Measurements from ENCODE around the gene FAM107B.
A peak's percentile ranks its signal among the peaks of the same experiment; 100 is the strongest.

Gene FAM107B

GRCh38 chr10:14527134-14527844 lies 247.4 kb downstream of the FAM107B start:
- DNase-seq: no peak

- DNase-seq: no peak
Measured at GRCh38 chr10:14526326-14526725, 248.4 kb downstream of the FAM107B start.

- DNase-seq: no peak
Measured at GRCh38 chr10:14524691-14525324, 249.9 kb downstream of the FAM107B start.

DNA sequence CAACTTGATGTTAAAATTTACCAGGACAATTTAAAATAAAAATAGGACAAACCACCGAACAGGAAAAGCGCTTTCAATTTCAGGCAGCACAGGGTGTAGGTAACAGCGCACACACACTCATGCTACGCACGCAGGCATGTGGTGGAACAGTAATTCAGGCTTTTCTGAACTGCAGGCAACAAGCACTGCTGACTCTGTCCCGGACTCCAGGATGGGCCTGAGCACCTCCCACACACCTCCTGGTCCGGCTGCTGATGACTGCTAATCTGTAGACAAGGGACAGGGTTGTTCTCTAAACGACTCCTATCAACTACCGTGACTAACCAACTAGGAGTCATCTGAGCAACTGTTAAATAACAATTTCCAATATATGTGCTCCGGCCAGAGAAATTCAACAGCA lies 251.4 kb downstream of the FAM107B start:
- no peak for DNase-seq

GRCh38 chr10:14519785-14520184 lies 254.9 kb downstream of the FAM107B start:
- DNase-seq: no peak

- DNase-seq: no peak
Measured at GRCh38 chr10:14518149-14518548, 256.5 kb downstream of the FAM107B start.

- no peak for DNase-seq
Measured at GRCh38 chr10:14513123-14513522, 261.6 kb downstream of the FAM107B start.

- no peak for DNase-seq
Measured at GRCh38 chr10:14510346-14510745, 264.4 kb downstream of the FAM107B start.

GRCh38 chr10:14508725-14509124 lies 266.0 kb downstream of the FAM107B start:
- no peak for DNase-seq

GRCh38 chr10:14507781-14508180 lies 266.9 kb downstream of the FAM107B start:
- DNase-seq: no peak

GRCh38 chr10:14507176-14507575 lies 267.5 kb downstream of the FAM107B start:
- DNase-seq: peak; percentile 66 to 77

DNA sequence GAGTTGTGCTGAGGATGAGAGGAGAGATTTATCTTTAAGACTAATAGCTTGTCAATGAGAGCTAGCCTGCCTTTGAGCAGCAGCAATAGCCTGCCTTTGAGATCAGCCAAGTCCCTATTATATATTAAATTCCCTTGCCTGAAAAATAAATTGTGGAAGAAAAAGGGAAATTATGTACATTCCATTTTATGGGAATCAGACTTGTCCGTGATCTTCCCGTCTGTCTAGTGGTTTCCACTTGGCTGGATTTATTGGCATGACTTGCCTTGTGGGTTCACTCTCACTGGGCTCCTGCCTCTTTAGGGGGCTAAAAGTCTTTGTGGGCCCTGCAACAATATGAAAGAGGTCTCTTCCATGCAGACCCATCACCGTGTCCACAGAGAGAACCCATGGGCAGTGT lies 272.3 kb downstream of the FAM107B start:
- no peak for DNase-seq

- no peak for DNase-seq
Measured at GRCh38 chr10:14500172-14500765, 274.4 kb downstream of the FAM107B start.

- DNase-seq: no peak
Measured at GRCh38 chr10:14499601-14499904, 275.1 kb downstream of the FAM107B start.

- DNase-seq: no peak
Measured at GRCh38 chr10:14498326-14498725, 276.4 kb downstream of the FAM107B start.

DNA sequence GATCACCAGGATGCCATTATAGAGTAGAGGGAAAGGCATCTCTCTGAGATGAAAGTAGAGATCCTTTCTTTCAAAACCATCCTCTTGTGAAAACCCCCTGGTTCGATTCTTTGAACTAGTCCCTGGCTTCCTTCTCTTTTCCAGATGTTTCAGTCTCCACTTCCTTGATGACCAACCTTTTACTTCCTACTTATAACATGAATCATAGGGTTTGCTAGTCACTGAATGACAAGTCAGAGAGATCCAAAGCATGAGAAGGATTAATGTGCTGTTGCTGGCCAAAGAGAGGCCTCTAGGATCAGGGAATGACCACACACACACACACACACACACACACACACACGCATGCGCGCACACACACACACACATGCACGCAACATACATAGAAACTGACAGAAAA lies 282.9 kb downstream of the FAM107B start:
- no peak for DNase-seq

DNA sequence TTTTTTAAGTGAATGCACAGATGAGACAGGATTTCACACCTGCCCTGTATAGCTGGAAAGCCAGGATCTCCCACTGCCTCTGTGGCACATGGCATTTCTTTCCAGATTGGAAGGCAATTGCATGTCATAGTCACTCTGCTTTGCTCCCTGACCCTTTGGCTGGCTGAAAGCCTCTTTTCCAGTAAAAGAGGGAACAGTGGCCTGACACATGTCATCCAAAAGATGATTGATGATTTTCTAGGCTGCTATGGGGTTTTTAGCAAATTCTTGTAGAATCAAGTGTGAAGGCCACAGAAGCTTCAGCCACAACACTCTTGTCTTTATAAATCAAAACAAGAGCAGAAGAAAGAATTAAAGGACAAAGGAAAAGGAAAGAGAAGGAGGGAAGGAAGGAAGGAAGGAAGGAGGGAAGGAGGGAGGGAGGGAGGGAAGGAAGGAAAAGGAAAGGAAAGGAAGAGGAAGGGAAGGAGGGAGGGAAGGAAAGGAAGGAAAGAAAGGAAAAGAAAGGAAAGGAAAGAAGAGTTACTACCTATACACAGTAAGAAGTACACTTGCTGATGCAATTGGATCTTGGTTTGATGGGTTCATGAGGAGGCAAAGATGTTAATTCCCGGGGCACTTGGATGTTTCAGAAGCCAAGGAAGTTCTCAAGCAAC lies 285.0 kb downstream of the FAM107B start:
- DNase-seq: no peak

DNA sequence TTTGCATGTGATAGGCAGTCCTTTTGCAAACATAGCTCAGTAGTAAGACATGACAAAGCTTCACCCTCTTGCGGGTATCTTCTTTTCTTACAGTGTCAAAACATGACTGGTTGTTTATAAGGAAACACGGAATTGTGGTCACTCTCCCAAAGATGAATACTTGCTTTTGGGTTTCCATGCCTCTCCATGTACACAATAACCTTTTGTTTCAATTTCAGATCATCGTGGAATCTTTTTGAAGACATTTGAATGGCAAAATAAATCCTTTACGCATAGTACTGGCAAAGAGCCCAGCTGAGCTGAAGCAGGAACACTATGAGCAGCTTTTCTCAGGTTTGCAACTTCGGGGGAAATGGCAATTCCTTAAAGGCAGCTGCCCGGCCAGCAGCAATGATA lies 287.2 kb downstream of the FAM107B start:
- DNase-seq: no peak

DNA sequence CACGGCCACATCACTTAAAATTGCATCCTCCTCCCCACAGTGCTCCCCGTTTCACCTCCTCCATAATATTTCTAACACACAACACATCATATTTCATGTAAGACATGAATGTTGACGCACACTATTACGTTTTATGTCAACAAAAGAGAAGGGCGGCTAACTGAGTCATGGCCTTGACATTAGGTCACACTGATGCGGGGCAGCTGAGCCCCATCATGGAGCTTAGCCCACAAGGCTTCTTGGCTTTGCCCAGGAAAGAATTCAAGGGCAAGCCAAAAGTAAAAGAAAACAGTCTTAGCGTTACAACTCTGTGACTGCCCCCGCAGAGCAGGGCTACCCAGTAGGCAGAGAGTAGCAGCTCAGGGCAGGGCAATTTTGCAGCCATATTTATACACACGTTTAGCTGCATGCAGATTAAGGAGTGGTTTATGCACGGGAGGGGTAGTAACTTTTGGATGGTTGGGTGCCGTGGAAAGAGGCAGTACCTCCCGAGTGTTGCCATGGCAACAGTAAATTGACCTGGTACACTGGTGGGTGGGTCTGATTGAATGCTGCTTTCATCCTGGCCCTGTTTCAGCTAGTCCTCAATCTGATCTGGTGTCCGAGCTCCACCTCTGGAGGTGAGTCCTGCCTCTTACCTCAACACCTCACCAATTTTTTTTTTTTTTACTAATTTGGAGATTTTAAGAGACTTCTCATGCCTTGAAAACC lies 287.8 kb downstream of the FAM107B start:
- DNase-seq: no peak

- no peak for DNase-seq
Measured at GRCh38 chr10:14485986-14486385, 288.7 kb downstream of the FAM107B start.

DNA sequence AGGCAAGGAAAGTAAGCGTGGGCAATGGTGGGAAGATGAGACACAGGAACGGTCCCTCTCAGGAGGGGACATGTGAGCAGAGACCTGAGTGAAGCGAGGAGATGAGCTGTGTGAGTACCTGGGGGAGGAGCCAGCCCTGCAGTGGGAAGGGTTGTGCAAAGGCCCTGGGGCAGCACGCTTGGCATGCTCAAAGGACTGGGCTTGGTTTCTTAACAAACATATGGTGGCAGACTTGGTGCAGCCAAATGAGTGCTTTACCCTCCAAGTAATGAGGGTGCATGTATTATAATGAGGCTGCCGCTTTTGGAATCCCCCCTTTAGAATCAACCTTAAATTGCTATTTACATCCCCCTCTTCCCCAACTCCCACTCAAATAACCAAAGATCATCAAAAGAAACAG lies 291.3 kb downstream of the FAM107B start:
- DNase-seq: no peak

DNA sequence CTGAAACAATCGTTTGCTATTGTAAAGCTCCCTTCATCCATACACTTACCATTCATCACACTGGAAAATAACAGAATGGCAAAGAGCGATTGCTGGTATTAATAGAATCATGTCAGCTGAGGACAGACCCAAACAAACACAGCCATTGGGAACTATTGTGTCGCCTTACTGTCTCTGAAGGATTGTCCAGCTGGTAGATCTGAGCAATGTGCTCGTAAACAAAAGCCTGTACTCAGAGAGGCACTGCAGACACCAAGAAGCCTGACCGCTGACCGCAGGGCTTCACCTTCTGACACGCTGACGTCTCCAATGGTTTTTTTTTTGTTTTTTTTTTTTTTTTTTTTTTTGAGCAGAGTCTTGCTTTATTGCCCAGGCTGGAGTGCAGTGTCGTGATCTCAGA lies 292.9 kb downstream of the FAM107B start:
- no peak for DNase-seq

- no peak for DNase-seq
Measured at GRCh38 chr10:14481014-14481413, 293.7 kb downstream of the FAM107B start.
